Erythroblast (primary cell): ENCODE data around the gene SLC2A6.

Source experiments
- GATA1 ChIP-seq: IDR thresholded peaks from 2 replicates; pipeline ENCODE4 v1.6.1; 2011; ENCODE audit warnings: low read depth, mild to moderate bottlenecking, control low read depth, low read length, moderate library complexity
- POLR2A ChIP-seq: IDR thresholded peaks from 2 replicates; pipeline ENCODE4 v1.6.1; 2011; ENCODE audit warnings: mild to moderate bottlenecking, low read length

DNA sequence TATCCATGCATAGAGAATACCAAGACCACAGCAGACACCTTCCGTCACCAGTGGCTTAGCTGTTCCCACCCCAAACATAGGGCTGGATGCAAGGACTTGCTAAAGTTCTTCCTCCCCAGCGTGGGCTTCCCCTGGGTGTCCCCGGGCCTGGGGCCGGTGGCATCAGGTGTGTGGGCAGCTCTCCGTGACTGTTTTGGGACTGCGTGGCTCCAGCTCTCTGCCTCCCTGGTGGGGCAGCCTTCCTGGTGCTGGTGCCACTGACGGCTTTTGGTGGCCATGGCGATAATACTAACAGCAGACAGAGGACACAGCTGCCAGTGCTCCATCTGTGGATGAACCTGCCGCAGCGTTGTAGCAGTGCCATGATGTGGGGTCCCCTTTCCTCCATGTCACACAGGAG is 14.3 kb downstream of the SLC2A6 start:
- TF ChIP-seq POLR2A: no peak
- no peak for TF ChIP-seq GATA1
